ENCODE results near the gene PAX1.

DNA sequence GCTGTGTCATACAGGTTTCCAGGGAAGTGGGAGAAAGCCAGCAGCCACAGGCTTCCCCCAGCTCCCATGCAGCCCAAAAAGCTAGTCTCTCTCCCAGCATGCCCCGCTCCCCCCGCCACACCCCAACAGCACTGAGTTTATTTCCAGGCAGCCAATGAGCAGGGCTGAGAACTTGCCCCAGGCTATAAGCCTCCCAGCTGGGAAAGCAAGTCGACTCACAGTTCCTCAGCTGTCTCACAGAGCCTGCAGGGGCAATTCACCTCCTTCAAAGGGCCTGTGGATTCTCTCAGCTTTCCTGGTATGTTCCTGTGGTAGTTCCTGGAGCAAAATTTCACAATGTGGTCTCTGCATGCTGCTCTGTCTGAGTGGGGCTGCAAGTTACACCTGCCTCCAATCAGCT lies 34.2 kb downstream of the PAX1 start:
- TF ChIP-seq CTCF (conservative IDR thresholded peaks at IDR 0.05 in 1 of 2, IDR thresholded peaks at IDR 0.05 in 1 of 2; ENCODE audit: low read depth in 1 of 2, low read length in 2 of 2): no peak
- no peak for TF ChIP-seq EZH2 (IDR thresholded peaks at IDR 0.05; ENCODE audit: low read length, missing control alignments)
